Neural progenitor cell (in vitro differentiated cells): ENCODE data around the gene LTBP1.

Experiments
- EZH2 ChIP-seq: fragments of 200-600 bp; sonication (generic); IDR thresholded peaks from 2 replicates; pipeline ENCODE4 v1.6.1; 2017; ENCODE audit warnings: antibody characterized with exemption, mild to moderate bottlenecking, moderate library complexity
- TF ChIP-seq, protein P1 (sequence below): fragments of 200-600 bp; sonication (generic); IDR thresholded peaks from 2 replicates; pipeline ENCODE4 v1.5.1; 2017; ENCODE audit warnings: antibody characterized with exemption, mild to moderate bottlenecking

DNA sequence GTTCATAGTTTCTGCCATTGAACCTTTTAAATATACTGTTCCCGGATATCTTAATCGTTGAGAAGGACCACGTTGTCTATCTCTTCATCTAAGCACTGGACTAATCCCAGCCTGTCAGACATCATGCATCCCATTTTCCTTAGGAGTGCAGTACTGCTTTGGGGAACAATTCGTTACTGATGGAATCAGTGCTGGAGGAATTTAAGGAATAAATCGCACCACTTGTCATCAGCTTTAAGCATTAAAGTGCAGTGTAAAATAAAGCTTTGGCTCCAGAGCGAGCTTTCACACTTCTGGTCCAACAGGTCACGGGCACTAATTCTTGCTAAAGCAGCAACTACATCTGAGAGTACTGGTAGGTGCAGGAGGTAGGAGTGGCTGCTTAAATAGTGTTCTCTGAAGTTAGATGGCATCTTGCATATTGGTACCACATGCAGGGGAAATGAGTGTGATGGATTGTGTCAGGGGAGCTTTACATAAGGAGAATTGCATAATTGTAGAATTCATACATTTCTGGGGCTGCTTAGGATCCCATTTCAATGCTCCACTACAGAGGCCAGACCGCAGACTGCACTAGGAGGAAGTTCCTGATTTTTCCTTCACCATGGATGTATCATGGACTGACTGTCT is 424.0 kb downstream of the LTBP1 start:
- TF ChIP-seq, protein P1, sequence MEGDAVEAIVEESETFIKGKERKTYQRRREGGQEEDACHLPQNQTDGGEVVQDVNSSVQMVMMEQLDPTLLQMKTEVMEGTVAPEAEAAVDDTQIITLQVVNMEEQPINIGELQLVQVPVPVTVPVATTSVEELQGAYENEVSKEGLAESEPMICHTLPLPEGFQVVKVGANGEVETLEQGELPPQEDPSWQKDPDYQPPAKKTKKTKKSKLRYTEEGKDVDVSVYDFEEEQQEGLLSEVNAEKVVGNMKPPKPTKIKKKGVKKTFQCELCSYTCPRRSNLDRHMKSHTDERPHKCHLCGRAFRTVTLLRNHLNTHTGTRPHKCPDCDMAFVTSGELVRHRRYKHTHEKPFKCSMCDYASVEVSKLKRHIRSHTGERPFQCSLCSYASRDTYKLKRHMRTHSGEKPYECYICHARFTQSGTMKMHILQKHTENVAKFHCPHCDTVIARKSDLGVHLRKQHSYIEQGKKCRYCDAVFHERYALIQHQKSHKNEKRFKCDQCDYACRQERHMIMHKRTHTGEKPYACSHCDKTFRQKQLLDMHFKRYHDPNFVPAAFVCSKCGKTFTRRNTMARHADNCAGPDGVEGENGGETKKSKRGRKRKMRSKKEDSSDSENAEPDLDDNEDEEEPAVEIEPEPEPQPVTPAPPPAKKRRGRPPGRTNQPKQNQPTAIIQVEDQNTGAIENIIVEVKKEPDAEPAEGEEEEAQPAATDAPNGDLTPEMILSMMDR, result no peak
- no peak for TF ChIP-seq EZH2
